ENCODE results near the gene CHMP4B. TPM values are rescaled to one million over a fixed set of nuclear protein-coding genes. Genes with fewer than 3 reads are reported as not detected.

Gene CHMP4B
- total and polyA plus RNA-seq, 2 donors (not counting 1 experiment from before 2014, with no cell fraction given): 62.3 to 83.9 TPM

DNA sequence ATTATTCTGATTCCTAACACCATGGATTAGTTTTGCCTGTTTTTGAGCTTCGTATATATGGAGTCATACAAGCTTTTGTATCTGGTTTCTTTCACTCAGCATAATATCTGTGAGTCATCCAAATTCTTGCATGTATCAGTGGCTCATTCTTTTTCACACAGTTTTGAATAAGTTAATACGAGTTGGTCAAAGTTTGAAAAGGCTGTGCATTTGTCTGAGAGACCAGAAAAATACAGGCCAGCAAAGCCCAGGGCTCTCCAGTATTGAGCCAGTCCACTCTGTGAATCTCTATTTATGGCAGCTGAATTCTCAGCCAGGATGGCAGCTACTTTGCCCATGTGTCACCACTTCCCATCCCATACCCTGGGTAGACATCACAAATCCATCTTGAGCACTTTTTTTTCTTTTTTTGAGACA lies 7.2 kb upstream of the CHMP4B start:
- Histone ChIP-seq H2AFZ (ENCODE audit: insufficient read depth, low read depth, low read length, poor library complexity, severe bottlenecking) (no peak overlapping the region), H3K79me2 (ENCODE audit: control insufficient read depth, insufficient read depth, low read length) (no peaks in the 10 kb centered on the region), H3K36me3 (replicated peaks in 1 of 2; ENCODE audit: control extremely low read depth in 1 of 2, control insufficient read depth in 1 of 2, extremely low read depth in 1 of 2, insufficient read depth in 2 of 2, low read length in 1 of 2) (no peaks in the 10 kb centered on the region), H3K9ac (ENCODE audit: low read length) (no peak overlapping the region), H3K4me2 (replicated peaks; ENCODE audit: low read depth, low read length, poor library complexity, severe bottlenecking) (no peak overlapping the region), H3K27ac (ENCODE audit: low read length in 2 of 2) (no peak overlapping the region), H4K20me1 (ENCODE audit: control insufficient read depth, insufficient read depth, low read length, poor library complexity, severe bottlenecking) (no peaks in the 10 kb centered on the region), H3K9me3 (ENCODE audit: control extremely low read depth in 1 of 3, control insufficient read depth in 2 of 3, insufficient read depth in 1 of 3, low read length in 2 of 3) (no peaks in the 10 kb centered on the region), H3K27me3 (replicated peaks in 1 of 4; ENCODE audit: control extremely low read depth in 1 of 4, control insufficient read depth in 3 of 4, insufficient read depth in 4 of 4, low read length in 3 of 4) (no peaks in the 10 kb centered on the region), H3K4me3 (ENCODE audit: control extremely low read depth in 1 of 5, extremely low read depth in 1 of 5, insufficient read depth in 1 of 5, low read depth in 2 of 5, low read length in 4 of 5) (no peak overlapping the region), H3K4me1 (ENCODE audit: control insufficient read depth in 2 of 2, insufficient read depth in 2 of 2, low read length in 2 of 2) (no peaks in the 10 kb centered on the region)
- no peaks in the 10 kb centered on the region for H3K9me3 Mint-ChIP-seq (ENCODE audit: insufficient read depth)
- intact Hi-C loops (cut with micrococcal nuclease): no loop called here
- ChIA-PET CTCF (interaction anchor here (0.6 to 1.0 kb wide), 2 partner anchors 12 to 1923 kb away, joined by 3 read pairs; no protein-coding TSS in a partner anchor), POLR2A (no interaction called here)
- H3K4me3 Mint-ChIP-seq: no peak overlapping the region
- DNase-seq: no peak
- TF ChIP-seq, protein P1, sequence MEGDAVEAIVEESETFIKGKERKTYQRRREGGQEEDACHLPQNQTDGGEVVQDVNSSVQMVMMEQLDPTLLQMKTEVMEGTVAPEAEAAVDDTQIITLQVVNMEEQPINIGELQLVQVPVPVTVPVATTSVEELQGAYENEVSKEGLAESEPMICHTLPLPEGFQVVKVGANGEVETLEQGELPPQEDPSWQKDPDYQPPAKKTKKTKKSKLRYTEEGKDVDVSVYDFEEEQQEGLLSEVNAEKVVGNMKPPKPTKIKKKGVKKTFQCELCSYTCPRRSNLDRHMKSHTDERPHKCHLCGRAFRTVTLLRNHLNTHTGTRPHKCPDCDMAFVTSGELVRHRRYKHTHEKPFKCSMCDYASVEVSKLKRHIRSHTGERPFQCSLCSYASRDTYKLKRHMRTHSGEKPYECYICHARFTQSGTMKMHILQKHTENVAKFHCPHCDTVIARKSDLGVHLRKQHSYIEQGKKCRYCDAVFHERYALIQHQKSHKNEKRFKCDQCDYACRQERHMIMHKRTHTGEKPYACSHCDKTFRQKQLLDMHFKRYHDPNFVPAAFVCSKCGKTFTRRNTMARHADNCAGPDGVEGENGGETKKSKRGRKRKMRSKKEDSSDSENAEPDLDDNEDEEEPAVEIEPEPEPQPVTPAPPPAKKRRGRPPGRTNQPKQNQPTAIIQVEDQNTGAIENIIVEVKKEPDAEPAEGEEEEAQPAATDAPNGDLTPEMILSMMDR (IDR thresholded peaks at IDR 0.05): no peak
- H3K4me1 Mint-ChIP-seq: no peaks in the 10 kb centered on the region
- WGBS (ENCODE audit: insufficient coverage): 88% methylated on average over 1 of the region's 2 CpGs
- H3K27me3 Mint-ChIP-seq: peaks cover 6% of the 10 kb centered on the region
- no peak overlapping the region for H3K27ac Mint-ChIP-seq
- no peak for ATAC-seq (ENCODE audit: low read depth)

DNA sequence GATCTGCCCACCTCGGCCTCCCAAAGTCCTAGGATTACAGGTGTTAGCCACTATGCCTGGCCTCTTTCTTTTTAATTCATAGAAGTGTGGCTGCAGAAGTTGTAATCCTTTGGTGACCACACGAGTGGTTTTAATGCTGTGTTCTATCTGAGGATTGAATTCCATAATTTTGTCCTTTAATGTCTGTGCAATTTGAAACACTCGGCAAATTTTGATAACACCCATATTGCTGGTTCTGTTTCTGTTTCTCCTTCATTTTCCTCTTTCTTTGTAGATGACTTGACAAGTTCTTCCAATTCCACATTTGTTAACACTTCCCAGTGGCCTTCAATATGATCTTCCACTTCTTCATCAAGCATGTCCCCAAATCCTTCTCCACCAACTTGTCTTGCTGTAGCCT lies 2.8 kb upstream of the CHMP4B start:
- no peak overlapping the region for H2AFZ ChIP-seq (ENCODE audit: insufficient read depth, low read depth, low read length, poor library complexity, severe bottlenecking)
- intact Hi-C loops (cut with micrococcal nuclease): no loop called here
- no peak overlapping the region for H3K4me2 ChIP-seq (replicated peaks; ENCODE audit: low read depth, low read length, poor library complexity, severe bottlenecking)
- ATAC-seq (ENCODE audit: low read depth) (no peak), DNase-seq (no peak)
- no peaks in the 10 kb centered on the region for H3K27me3 ChIP-seq (replicated peaks in 1 of 4; ENCODE audit: control extremely low read depth in 1 of 4, control insufficient read depth in 3 of 4, insufficient read depth in 4 of 4, low read length in 3 of 4)
- peaks cover 28% of the 10 kb centered on the region for H3K79me2 ChIP-seq (ENCODE audit: control insufficient read depth, insufficient read depth, low read length)
- no peak overlapping the region for H3K4me3 ChIP-seq (ENCODE audit: control extremely low read depth in 1 of 5, extremely low read depth in 1 of 5, insufficient read depth in 1 of 5, low read depth in 2 of 5, low read length in 4 of 5)
- TF ChIP-seq, protein P1 (IDR thresholded peaks at IDR 0.05): no peak
- no peak for TF ChIP-seq EZH2 (IDR thresholded peaks at IDR 0.05; ENCODE audit: borderline replicate concordance, insufficient read depth, low read depth, low read length, poor library complexity, severe bottlenecking)
- no peaks in the 10 kb centered on the region for H3K36me3 ChIP-seq (replicated peaks in 1 of 2; ENCODE audit: control extremely low read depth in 1 of 2, control insufficient read depth in 1 of 2, extremely low read depth in 1 of 2, insufficient read depth in 2 of 2, low read length in 1 of 2)
- peaks cover 6% of the 10 kb centered on the region for H3K27me3 Mint-ChIP-seq
- H4K20me1 ChIP-seq (ENCODE audit: control insufficient read depth, insufficient read depth, low read length, poor library complexity, severe bottlenecking): peaks cover 22% of the 10 kb centered on the region
- peaks cover 17% of the 10 kb centered on the region for H3K4me1 Mint-ChIP-seq
- WGBS (ENCODE audit: insufficient coverage): 88% methylated on average over 1 of the region's 3 CpGs
- POLR2A ChIA-PET: interaction anchor here (0.7 kb wide), 1 partner anchor 99 kb away, joined by 4 read pairs; no protein-coding TSS in a partner anchor
- H3K9me3 Mint-ChIP-seq (ENCODE audit: insufficient read depth): no peaks in the 10 kb centered on the region
- no peaks in the 10 kb centered on the region for H3K9me3 ChIP-seq (ENCODE audit: control extremely low read depth in 1 of 3, control insufficient read depth in 2 of 3, insufficient read depth in 1 of 3, low read length in 2 of 3)
- no peak overlapping the region for H3K27ac ChIP-seq (ENCODE audit: low read length in 2 of 2)
- CTCF ChIA-PET: no interaction called here
- no peak overlapping the region for H3K27ac Mint-ChIP-seq
- peaks cover 15 to 22% of the 10 kb centered on the region in 2 donors for H3K4me1 ChIP-seq (ENCODE audit: control insufficient read depth in 2 of 2, insufficient read depth in 2 of 2, low read length in 2 of 2)
- no peak overlapping the region for H3K9ac ChIP-seq (ENCODE audit: low read length)
- no peak overlapping the region for H3K4me3 Mint-ChIP-seq

All from B cell (primary cell).